Lower lobe of right lung (tissue), 2 donors: ENCODE results near the gene C2orf42. TPM values are rescaled to one million over a fixed set of nuclear protein-coding genes. Genes with fewer than 3 reads are reported as not detected.

Experiments used
- ATAC-seq, 2 donors: fragments of 200-7000 bp; cut with Tn5 transposase; one replicate each; pipeline ENCODE4 v1.9.1; 2020 to 2022; ENCODE audit warnings: mild to moderate bottlenecking in 2 of 2, moderate library complexity in 2 of 2
- DNase-seq: peaks from one replicate; pipeline ENCODE4 v3.0.0-alpha.2; 2020
- H3K27ac ChIP-seq: fragments of 200-600 bp; one replicate; pipeline ENCODE4 v1.8.0; 2022
- H3K27me3 ChIP-seq: fragments of 200-600 bp; one replicate; pipeline ENCODE4 v1.8.0; 2022; ENCODE audit warnings: low read depth
- H3K36me3 ChIP-seq: fragments of 200-600 bp; one replicate; pipeline ENCODE4 v1.8.0; 2022; ENCODE audit warnings: mild to moderate bottlenecking
- H3K4me1 ChIP-seq: fragments of 200-600 bp; one replicate; pipeline ENCODE4 v1.8.0; 2022
- H3K4me3 ChIP-seq: fragments of 200-600 bp; one replicate; pipeline ENCODE4 v1.8.0; 2022; ENCODE audit warnings: mild to moderate bottlenecking
- H3K9me3 ChIP-seq: fragments of 200-600 bp; one replicate; pipeline ENCODE4 v1.8.0; 2022
- CTCF ChIP-seq: fragments of 200-600 bp; IDR thresholded peaks from one replicate; pipeline ENCODE4 v1.8.0; 2022; ENCODE audit warnings: antibody characterized with exemption, mild to moderate bottlenecking
- intact Hi-C: fragments of 100-400 bp; cut with DNase I; formaldehyde crosslinking; loops from one replicate; pipeline ENCODE4 v1.11.0; 2022
- total RNA-seq: library from RNA; stranded (reverse); fragmentation: NEBNext Ultra II Directional; extraction: Animal tissue kit (Norgen Biotek cat#: 25700); gene quantifications from one replicate; pipeline ENCODE4 v1.2.1, GENCODE V29; 2021
- donor health status: DM: no; HTN: yes; CAD: no; lungs with severe emphysema.

Gene C2orf42
- total RNA-seq, 1 donor from 2014 or later = 18.0 TPM

GRCh38 chr2:70145851-70146739 lies 44.7 kb downstream of the C2orf42 start:
- no peaks in the 10 kb centered on the region for H3K27me3 ChIP-seq
- no peaks in the 10 kb centered on the region for H3K9me3 ChIP-seq
- no peak for TF ChIP-seq CTCF
- intact Hi-C loops = loop anchor here (10.0 kb wide), 1 partner anchor 231 kb away; the partner anchor contains the start of gene MXD1
- peaks cover 14% of the 10 kb centered on the region for H3K36me3 ChIP-seq
- no peak overlapping the region for H3K27ac ChIP-seq
- H3K4me3 ChIP-seq = no peak overlapping the region
- ATAC-seq (no peak), DNase-seq (no peak)
- peaks cover 17% of the 10 kb centered on the region for H3K4me1 ChIP-seq

- Histone ChIP-seq H3K27ac (no peak overlapping the region), H3K4me1 (peaks cover 26% of the 10 kb centered on the region), H3K27me3 (no peaks in the 10 kb centered on the region), H3K9me3 (no peaks in the 10 kb centered on the region), H3K4me3 (no peak overlapping the region), H3K36me3 (peaks cover 10% of the 10 kb centered on the region)
- ATAC-seq = no peak
- no peak for TF ChIP-seq CTCF
- DNase-seq = no peak
- intact Hi-C loops = loop anchor here (10.0 kb wide), 1 partner anchor 230 kb away; the partner anchor contains the start of gene MXD1
These were observed 45.7 kb downstream of the C2orf42 start for GRCh38 chr2:70145144-70145490.

GRCh38 chr2:70144443-70145143 lies 46.2 kb downstream of the C2orf42 start:
- H3K27ac ChIP-seq = no peak overlapping the region
- no peaks in the 10 kb centered on the region for H3K9me3 ChIP-seq
- peaks cover 28% of the 10 kb centered on the region for H3K4me1 ChIP-seq
- intact Hi-C loops = loop anchor here (5.0 to 10.0 kb wide), 2 partner anchors 57 to 230 kb away; partner anchors contain the start of genes MXD1 and PCBP1
- no peak overlapping the region for H3K4me3 ChIP-seq
- H3K27me3 ChIP-seq = no peaks in the 10 kb centered on the region
- peak; percentile 30 for DNase-seq
- ATAC-seq = no peak
- no peak for TF ChIP-seq CTCF
- H3K36me3 ChIP-seq = peaks cover 5% of the 10 kb centered on the region

- ATAC-seq (peak in 1 of 2 donors; percentile 5), DNase-seq (peak; percentile 52)
- intact Hi-C loops = loop anchor here (5.0 to 10.0 kb wide), 2 partner anchors 56 to 229 kb away; partner anchors contain the start of genes MXD1 and PCBP1
- H3K4me3 ChIP-seq = peak overlapping the region; percentile 49
- TF ChIP-seq CTCF = no peak
- H3K36me3 ChIP-seq = no peaks in the 10 kb centered on the region
- H3K4me1 ChIP-seq = peaks cover 28% of the 10 kb centered on the region
- H3K27me3 ChIP-seq = no peaks in the 10 kb centered on the region
- H3K9me3 ChIP-seq = no peaks in the 10 kb centered on the region
- H3K27ac ChIP-seq = peak overlapping the region; percentile 92
These were observed 47.3 kb downstream of the C2orf42 start for GRCh38 chr2:70143314-70144150.
